Measurements from ENCODE around the gene MAP4K4. TPM values are rescaled to one million over a fixed set of nuclear protein-coding genes. Genes with fewer than 3 reads are reported as not detected.

Gene MAP4K4
- total and polyA plus RNA-seq, 2 of the 13 experiments (the other 11 are each of a cell fraction or from before 2014, with no cell fraction given): 105 to 264 TPM

GRCh38 chr2:101762451-101763171 is 65.1 kb downstream of the MAP4K4 start (continued):
- no peak for TF ChIP-seq TRAFD1 (CRISPR knock-in tag; IDR thresholded peaks at IDR 0.05; ENCODE audit: borderline replicate concordance)
- no peak for TF ChIP-seq ZNF773 (CRISPR knock-in tag; IDR thresholded peaks at IDR 0.05; ENCODE audit: borderline replicate concordance)
- 0 out of 2 replicates have a peak, but pooled peaks have one; percentile 47 for TF ChIP-seq PATZ1 (CRISPR knock-in tag; IDR thresholded peaks at IDR 0.05)
- TF ChIP-seq ZFAT (CRISPR knock-in tag; conservative IDR thresholded peaks at IDR 0.05): no peak
- TF ChIP-seq ZNF280D (CRISPR knock-in tag; IDR thresholded peaks at IDR 0.05): no peak
- TF ChIP-seq CSRNP2 (CRISPR knock-in tag; conservative IDR thresholded peaks at IDR 0.05; ENCODE audit: low read depth): no peak
- TF ChIP-seq ATM (IDR thresholded peaks at IDR 0.05; ENCODE audit: borderline replicate concordance): no peak
- TF ChIP-seq SALL1 (CRISPR knock-in tag; IDR thresholded peaks at IDR 0.05): peak; percentile 81
- TF ChIP-seq EED (CRISPR knock-in tag; IDR thresholded peaks at IDR 0.05): no peak
- peak; percentile 73 for TF ChIP-seq RARA (CRISPR knock-in tag; IDR thresholded peaks at IDR 0.05)
- TF ChIP-seq ZZZ3 (CRISPR knock-in tag; IDR thresholded peaks at IDR 0.05; ENCODE audit: borderline replicate concordance): no peak
- no peak for TF ChIP-seq ZNF879 (CRISPR knock-in tag; IDR thresholded peaks at IDR 0.05)
- 0 out of 2 replicates have a peak, but pooled peaks have one; percentile 70 for TF ChIP-seq CHCHD3 (CRISPR knock-in tag; IDR thresholded peaks at IDR 0.05)
- no peak for TF ChIP-seq SNAPC2 (CRISPR knock-in tag; IDR thresholded peaks at IDR 0.05)
- no peak for TF ChIP-seq TP53 (CRISPR knock-in tag; conservative IDR thresholded peaks at IDR 0.05)
- TF ChIP-seq NPAS2 (CRISPR knock-in tag; IDR thresholded peaks at IDR 0.05; ENCODE audit: borderline replicate concordance): no peak
- no peak for TF ChIP-seq ZBTB43 (CRISPR knock-in tag; conservative IDR thresholded peaks at IDR 0.05)
- TF ChIP-seq ZNF580 (CRISPR knock-in tag; IDR thresholded peaks at IDR 0.05; ENCODE audit: borderline replicate concordance, low read depth): no peak
- no peak for TF ChIP-seq ZNF557 (CRISPR knock-in tag; IDR thresholded peaks at IDR 0.05)
